A673 (cell line): ENCODE measurements around the gene OVAAL. TPM values are rescaled to one million over a fixed set of nuclear protein-coding genes. Genes with fewer than 3 reads are reported as not detected.

ENCODE experiments used
- BruUV-seq: library from RNA; stranded (reverse); fragments of 400-500 nt; replicated peaks from 2 replicates; lab custom pipeline; 2021; lab: Mats Ljungman, UMichigan
- CTCF ChIA-PET: fragments of 300-600 bp; sonication (Branson Sonifier 250); formaldehyde crosslinking; loops from one replicate; lab custom pipeline; 2022; ENCODE audit warnings: antibody characterized with exemption; lab: Charles Lee
- POLR2A ChIA-PET: fragments of 300-600 bp; sonication (Branson Sonifier 250); formaldehyde crosslinking; loops from one replicate; lab custom pipeline; 2022; ENCODE audit warnings: antibody characterized with exemption; ENCODE audit not compliant: low non-redundant PET; lab: Charles Lee
- DNase-seq: peaks from one replicate; pipeline ENCODE4 v3.0.0-alpha.2; 2015; ENCODE audit warnings: low spot score
- H3K27ac ChIP-seq: fragments of 200-600 bp; sonication (generic); 2 replicates; pipeline ENCODE4 v1.5.1; 2016; ENCODE audit warnings: mixed run types, low read depth, mild to moderate bottlenecking, mixed read lengths, antibody characterized with exemption, low read length; ENCODE audit not compliant: poor library complexity, severe bottlenecking
- H3K27me3 ChIP-seq: fragments of 200-600 bp; sonication (generic); replicated peaks from 2 replicates; pipeline ENCODE4 v1.6.1; 2017; ENCODE audit warnings: mixed run types, low read depth, mild to moderate bottlenecking, mixed read lengths, antibody characterized with exemption, low read length; ENCODE audit not compliant: insufficient read depth, poor library complexity
- H3K36me3 ChIP-seq: fragments of 200-600 bp; sonication (generic); 2 replicates; pipeline ENCODE4 v1.6.1; 2016; ENCODE audit warnings: mixed run types, mild to moderate bottlenecking, mixed read lengths, antibody characterized with exemption, low read length; ENCODE audit not compliant: insufficient read depth, poor library complexity, severe bottlenecking
- H3K4me1 ChIP-seq: fragments of 200-600 bp; sonication (generic); 2 replicates; pipeline ENCODE4 v1.6.1; 2017; ENCODE audit warnings: mixed run types, mild to moderate bottlenecking, mixed read lengths, antibody characterized with exemption, low read length; ENCODE audit not compliant: insufficient read depth, poor library complexity, severe bottlenecking
- H3K4me3 ChIP-seq: fragments of 200-600 bp; sonication (generic); 2 replicates; pipeline ENCODE4 v1.5.1; 2016; ENCODE audit warnings: low read depth, mixed run types, mild to moderate bottlenecking, mixed read lengths, low read length; ENCODE audit not compliant: poor library complexity, severe bottlenecking
- H3K9me3 ChIP-seq: fragments of 200-600 bp; sonication (generic); 2 replicates; pipeline ENCODE4 v1.6.1; 2016; ENCODE audit warnings: mixed run types, low read depth, mild to moderate bottlenecking, mixed read lengths, antibody characterized with exemption, low read length; ENCODE audit not compliant: poor library complexity, severe bottlenecking
- CTCF ChIP-seq: fragments of 300-800, 200-600 bp; sonication (generic); conservative IDR thresholded peaks from 2 replicates; pipeline ENCODE4 v1.5.1; 2017; ENCODE audit warnings: low read depth, mild to moderate bottlenecking, antibody characterized with exemption, low read length, moderate library complexity, mixed read lengths
- EZH2 ChIP-seq: fragments of 200-600 bp; sonication (generic); IDR thresholded peaks from 2 replicates; pipeline ENCODE4 v1.6.1; 2017; ENCODE audit warnings: borderline replicate concordance, low read depth, mild to moderate bottlenecking, mixed read lengths, antibody characterized with exemption, low read length; ENCODE audit not compliant: poor library complexity, severe bottlenecking
- intact Hi-C: fragments of 100-400 bp; cut with micrococcal nuclease; formaldehyde crosslinking; loops from one replicate; pipeline ENCODE4 v1.10.0; 2022; ENCODE audit not compliant: unreplicated experiment
- total RNA-seq: library from RNA; stranded (reverse); gene quantifications from 2 replicates; pipeline ENCODE4 v1.2.3, GENCODE V29; 2021

Gene OVAAL
- total RNA-seq, 1 experiment from 2014 or later, result not detected

- Histone ChIP-seq H3K27ac (no peak overlapping the region), H3K9me3 (no peaks in the 10 kb centered on the region), H3K4me1 (peaks cover 3% of the 10 kb centered on the region), H3K36me3 (no peaks in the 10 kb centered on the region), H3K27me3 (no peaks in the 10 kb centered on the region), H3K4me3 (no peak overlapping the region)
- ChIA-PET POLR2A (no interaction called here), CTCF (no interaction called here)
- DNase-seq, result no peak
- intact Hi-C loops, result no loop called here
- BruUV-seq, result no TSS peak
- TF ChIP-seq EZH2, result no peak
- no peak for TF ChIP-seq CTCF
These were observed 13.3 kb downstream of the OVAAL start for GRCh38 chr1:180571832-180572636.

DNA sequence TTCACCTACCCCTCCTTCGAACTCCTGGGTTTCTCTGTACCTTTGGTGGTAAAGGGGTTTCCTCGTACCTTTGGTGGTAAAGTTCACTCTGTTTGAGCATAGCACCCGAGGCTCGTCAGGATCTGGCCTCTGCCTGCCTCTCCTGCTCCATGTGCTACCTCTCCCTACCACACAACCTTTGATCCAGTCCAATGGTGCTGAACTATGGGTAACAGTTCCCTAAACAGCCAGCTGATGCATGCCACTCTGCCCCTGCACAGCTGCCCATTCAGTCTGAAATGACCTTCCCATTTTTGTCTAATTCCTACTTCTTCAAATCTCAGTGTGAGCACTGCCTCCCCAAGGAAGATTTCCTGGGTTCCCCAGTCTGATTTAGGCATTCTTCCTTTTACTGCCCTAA, 14.0 kb downstream of the OVAAL start:
- Histone ChIP-seq H3K4me3 (no peak overlapping the region), H3K36me3 (no peaks in the 10 kb centered on the region), H3K9me3 (no peaks in the 10 kb centered on the region), H3K27ac (no peak overlapping the region), H3K27me3 (no peaks in the 10 kb centered on the region), H3K4me1 (peaks cover 3% of the 10 kb centered on the region)
- no peak for DNase-seq
- intact Hi-C loops, result no loop called here
- POLR2A ChIA-PET, result no interaction called here
- TF ChIP-seq EZH2, result no peak
- TF ChIP-seq CTCF, result no peak
- CTCF ChIA-PET, result interaction anchor here (0.6 kb wide), 1 partner anchor 185 kb away, joined by 3 read pairs; no protein-coding TSS in a partner anchor
- BruUV-seq, result no TSS peak

- Histone ChIP-seq H3K4me3 (no peak overlapping the region), H3K36me3 (no peaks in the 10 kb centered on the region), H3K27ac (no peak overlapping the region), H3K9me3 (no peaks in the 10 kb centered on the region), H3K4me1 (peaks cover 3% of the 10 kb centered on the region), H3K27me3 (no peaks in the 10 kb centered on the region)
- no peak for TF ChIP-seq CTCF
- no peak for TF ChIP-seq EZH2
- ChIA-PET POLR2A (no interaction called here), CTCF (no interaction called here)
- intact Hi-C loops, result no loop called here
- BruUV-seq, result no TSS peak
- no peak for DNase-seq
These were observed 15.4 kb downstream of the OVAAL start for GRCh38 chr1:180574031-180574713.
